ENCODE results near the gene FOS.

The FOS gene

GRCh38 chr14:75299059-75299458 is 20.4 kb downstream of the FOS start:
- TF ChIP-seq TCF4 (CRISPR knock-in tag; IDR thresholded peaks at IDR 0.05; ENCODE audit: borderline replicate concordance) (no peak), ZNF8 (CRISPR knock-in tag; IDR thresholded peaks at IDR 0.05) (no peak), ZNF70 (CRISPR knock-in tag; IDR thresholded peaks at IDR 0.05) (no peak), PATZ1 (CRISPR knock-in tag; IDR thresholded peaks at IDR 0.05; ENCODE audit: borderline replicate concordance) (no peak), PPARA (CRISPR knock-in tag; IDR thresholded peaks at IDR 0.05; ENCODE audit: borderline replicate concordance) (no peak)
- no peak for ATAC-seq

GRCh38 chr14:75299576-75299975 is 20.9 kb downstream of the FOS start:
- ATAC-seq: no peak

DNA sequence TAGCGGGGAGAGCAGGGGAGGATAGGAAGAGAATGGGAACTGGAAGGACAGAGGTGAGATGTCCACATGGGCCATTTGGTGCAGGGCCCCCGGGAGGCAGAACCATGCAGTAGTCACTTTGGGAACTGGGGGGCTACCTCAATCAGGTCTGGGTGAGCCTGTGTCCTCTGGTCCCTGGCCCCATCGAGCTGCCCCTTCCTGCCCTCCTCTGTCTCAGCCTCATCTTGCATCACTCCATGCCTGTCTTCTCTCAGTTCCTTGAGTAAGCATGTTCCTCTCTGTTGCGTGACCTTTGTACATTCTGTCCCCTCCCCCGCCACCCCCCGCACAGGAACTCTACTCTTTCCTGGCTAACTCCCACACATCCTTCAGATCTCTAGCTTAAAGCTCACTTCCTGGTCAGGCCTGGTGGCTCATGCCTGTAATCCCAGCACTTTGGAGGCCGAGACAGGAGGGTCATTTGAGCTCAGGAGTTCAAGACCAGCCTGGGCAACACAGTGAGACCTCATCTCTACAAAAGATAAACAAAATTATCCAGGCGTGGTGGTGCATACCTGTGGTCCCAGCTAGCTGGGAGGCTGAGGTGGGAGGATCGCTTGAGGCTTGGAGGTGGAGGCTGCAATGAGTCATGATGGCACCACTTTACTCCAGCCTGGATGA is 23.2 kb downstream of the FOS start:
- TF ChIP-seq, protein P1, sequence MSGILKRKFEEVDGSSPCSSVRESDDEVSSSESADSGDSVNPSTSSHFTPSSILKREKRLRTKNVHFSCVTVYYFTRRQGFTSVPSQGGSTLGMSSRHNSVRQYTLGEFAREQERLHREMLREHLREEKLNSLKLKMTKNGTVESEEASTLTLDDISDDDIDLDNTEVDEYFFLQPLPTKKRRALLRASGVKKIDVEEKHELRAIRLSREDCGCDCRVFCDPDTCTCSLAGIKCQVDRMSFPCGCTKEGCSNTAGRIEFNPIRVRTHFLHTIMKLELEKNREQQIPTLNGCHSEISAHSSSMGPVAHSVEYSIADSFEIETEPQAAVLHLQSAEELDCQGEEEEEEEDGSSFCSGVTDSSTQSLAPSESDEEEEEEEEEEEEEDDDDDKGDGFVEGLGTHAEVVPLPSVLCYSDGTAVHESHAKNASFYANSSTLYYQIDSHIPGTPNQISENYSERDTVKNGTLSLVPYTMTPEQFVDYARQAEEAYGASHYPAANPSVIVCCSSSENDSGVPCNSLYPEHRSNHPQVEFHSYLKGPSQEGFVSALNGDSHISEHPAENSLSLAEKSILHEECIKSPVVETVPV (CRISPR knock-in tag; IDR thresholded peaks at IDR 0.05): no peak
- no peak for TF ChIP-seq BACH2 (CRISPR knock-in tag; IDR thresholded peaks at IDR 0.05; ENCODE audit: borderline replicate concordance)
- no peak for TF ChIP-seq PPARA (CRISPR knock-in tag; IDR thresholded peaks at IDR 0.05; ENCODE audit: borderline replicate concordance)
- no peak for TF ChIP-seq ZC3H10 (CRISPR knock-in tag; IDR thresholded peaks at IDR 0.05)
- no peak for TF ChIP-seq GLIS3 (CRISPR knock-in tag; IDR thresholded peaks at IDR 0.05)
- TF ChIP-seq ESRRG (CRISPR knock-in tag; IDR thresholded peaks at IDR 0.05): no peak
- no peak for TF ChIP-seq ZFP3 (CRISPR knock-in tag; IDR thresholded peaks at IDR 0.05)
- TF ChIP-seq ZFP30 (CRISPR knock-in tag; IDR thresholded peaks at IDR 0.05): no peak

More at GRCh38 chr14:75299576-75299975, 20.9 kb downstream of the FOS start:
- TF ChIP-seq ZC3H10 (CRISPR knock-in tag; IDR thresholded peaks at IDR 0.05): no peak
- TF ChIP-seq TSHZ2 (CRISPR knock-in tag; IDR thresholded peaks at IDR 0.05): no peak
- no peak for TF ChIP-seq ZNF70 (CRISPR knock-in tag; IDR thresholded peaks at IDR 0.05)
- no peak for TF ChIP-seq ESRRG (CRISPR knock-in tag; IDR thresholded peaks at IDR 0.05)
- TF ChIP-seq ZFP30 (CRISPR knock-in tag; IDR thresholded peaks at IDR 0.05): no peak
- TF ChIP-seq OSR1 (CRISPR knock-in tag; IDR thresholded peaks at IDR 0.05): no peak
- TF ChIP-seq TOX (CRISPR knock-in tag; IDR thresholded peaks at IDR 0.05; ENCODE audit: borderline replicate concordance): no peak
- TF ChIP-seq BACH2 (CRISPR knock-in tag; IDR thresholded peaks at IDR 0.05; ENCODE audit: borderline replicate concordance): no peak
- no peak for TF ChIP-seq POU6F1 (CRISPR knock-in tag; IDR thresholded peaks at IDR 0.05; ENCODE audit: borderline replicate concordance, low read depth)
- no peak for TF ChIP-seq RARB (CRISPR knock-in tag; IDR thresholded peaks at IDR 0.05)
- TF ChIP-seq GLIS3 (CRISPR knock-in tag; IDR thresholded peaks at IDR 0.05): no peak
- no peak for TF ChIP-seq PATZ1 (CRISPR knock-in tag; IDR thresholded peaks at IDR 0.05; ENCODE audit: borderline replicate concordance)
- TF ChIP-seq ISL1 (CRISPR knock-in tag; IDR thresholded peaks at IDR 0.05): no peak
- TF ChIP-seq ZNF8 (CRISPR knock-in tag; IDR thresholded peaks at IDR 0.05): no peak
- TF ChIP-seq ZNF565 (CRISPR knock-in tag; conservative IDR thresholded peaks at IDR 0.05; ENCODE audit: low read depth): no peak
- TF ChIP-seq ZFP3 (CRISPR knock-in tag; IDR thresholded peaks at IDR 0.05): no peak

More for the DNA sequence above, 23.2 kb downstream of the FOS start:
- no peak for ATAC-seq

Data from SK-N-SH treated with all-trans-retinoic acid at 6 μM for 48 hours (cell line).